Neuronal stem cell (in vitro differentiated cells): ENCODE measurements around the gene ZDHHC17.
A peak's percentile ranks its signal among the peaks of the same experiment; 100 is the strongest.

ENCODE experiments used
- DNase-seq: peaks from one replicate; pipeline ENCODE4 v3.0.0-alpha.2; 2013; ENCODE audit warnings: low spot score
- H2AFZ ChIP-seq: one replicate; pipeline ENCODE4 v1.6.1; 2013; ENCODE audit warnings: mild to moderate bottlenecking, low read length, inconsistent platforms
- H2AK5ac ChIP-seq: 2 replicates; pipeline ENCODE4 v1.6.1; 2013; ENCODE audit warnings: low read depth, mild to moderate bottlenecking, inconsistent platforms, low read length, moderate library complexity, mixed read lengths
- H2BK120ac ChIP-seq: 2 replicates; pipeline ENCODE4 v1.6.1; 2013; ENCODE audit warnings: low read depth, mild to moderate bottlenecking, inconsistent platforms, low read length, moderate library complexity, mixed read lengths
- H2BK12ac ChIP-seq: one replicate; pipeline ENCODE4 v1.6.1; 2013; ENCODE audit warnings: low read length, inconsistent platforms
- H2BK15ac ChIP-seq: 2 replicates; pipeline ENCODE4 v1.6.1; 2013; ENCODE audit warnings: mild to moderate bottlenecking, low read length, inconsistent platforms, mixed read lengths
- H2BK5ac ChIP-seq: one replicate; pipeline ENCODE4 v1.6.1; 2013; ENCODE audit warnings: inconsistent platforms, mild to moderate bottlenecking, low read length, moderate library complexity
- H3K14ac ChIP-seq: one replicate; pipeline ENCODE4 v1.6.1; 2013; ENCODE audit warnings: low read length, inconsistent platforms
- H3K18ac ChIP-seq: 2 replicates; pipeline ENCODE4 v1.6.1; 2013; ENCODE audit warnings: low read length, inconsistent platforms
- H3K23ac ChIP-seq: 2 replicates; pipeline ENCODE4 v1.6.1; 2013; ENCODE audit warnings: low read depth, mild to moderate bottlenecking, mixed read lengths, low read length, inconsistent platforms; ENCODE audit not compliant: poor library complexity
- H3K27ac ChIP-seq: replicated peaks from 3 replicates; pipeline ENCODE4 v1.5.1; 2013; ENCODE audit warnings: low read length, inconsistent platforms
- H3K27me3 ChIP-seq, 3 experiments: 2 replicates each; pipeline ENCODE4 v1.6.1; 2013; ENCODE audit warnings: low read length in 3 of 3, mild to moderate bottlenecking in 2 of 3, inconsistent platforms in 1 of 3, low read depth in 1 of 3, mixed read lengths in 1 of 3, moderate library complexity in 1 of 3; ENCODE audit not compliant: control insufficient read depth in 3 of 3, insufficient read depth in 3 of 3
- H3K36me3 ChIP-seq, 2 donors: replicated peaks in 1 of 2; 2 replicates each; pipeline ENCODE4 v1.6.1; 2013; ENCODE audit warnings: low read length in 2 of 2; ENCODE audit not compliant: control insufficient read depth in 2 of 2, insufficient read depth in 2 of 2
- H3K4ac ChIP-seq: 2 replicates; pipeline ENCODE4 v1.6.1; 2013; ENCODE audit warnings: inconsistent platforms, mild to moderate bottlenecking, low read length, moderate library complexity
- H3K4me1 ChIP-seq, 2 donors: 1 replicate in 1 of 2; 2 replicates in 1 of 2; pipeline ENCODE4 v1.6.1; 2013; ENCODE audit warnings: low read length in 2 of 2, low read depth in 1 of 2; ENCODE audit not compliant: control insufficient read depth in 2 of 2, insufficient read depth in 1 of 2
- H3K4me2 ChIP-seq: one replicate; pipeline ENCODE4 v1.6.1; 2013; ENCODE audit warnings: mild to moderate bottlenecking, low read length, inconsistent platforms; ENCODE audit not compliant: insufficient read depth, poor library complexity, severe bottlenecking
- H3K4me3 ChIP-seq, 2 donors: 2 replicates each; pipeline ENCODE4 v1.5.1; 2013; ENCODE audit warnings: low read length in 2 of 2, mild to moderate bottlenecking in 2 of 2, inconsistent platforms in 1 of 2, moderate library complexity in 1 of 2
- H3K79me1 ChIP-seq: one replicate; pipeline ENCODE4 v1.6.1; 2013; ENCODE audit warnings: low read depth, mild to moderate bottlenecking, inconsistent platforms, low read length, moderate library complexity
- H3K9ac ChIP-seq: one replicate; pipeline ENCODE4 v1.6.1; 2013; ENCODE audit warnings: mild to moderate bottlenecking, low read depth, low read length, inconsistent platforms; ENCODE audit not compliant: poor library complexity
- H3K9me3 ChIP-seq, 2 donors: replicated peaks in 1 of 2; 2 replicates each; pipeline versions ENCODE3 to v1.6.1; 2013; ENCODE audit warnings: low read length in 2 of 2, mild to moderate bottlenecking in 2 of 2, inconsistent platforms in 1 of 2, low read depth in 1 of 2, mixed read lengths in 1 of 2, moderate library complexity in 1 of 2; ENCODE audit not compliant: control insufficient read depth in 2 of 2, insufficient read depth in 1 of 2
- H4K8ac ChIP-seq: one replicate; pipeline ENCODE4 v1.6.1; 2013; ENCODE audit warnings: low read depth, mild to moderate bottlenecking, inconsistent platforms, low read length, moderate library complexity
- H4K91ac ChIP-seq: one replicate; pipeline ENCODE4 v1.6.1; 2013; ENCODE audit warnings: low read length, low read depth, mild to moderate bottlenecking, inconsistent platforms; ENCODE audit not compliant: poor library complexity
- WGBS, 2 donors: extraction: QIAGEN DNeasy Blood & Tissue Kit; methylation state at CpG; one replicate each; pipeline ENCODE4 v1.1.7; 2013; ENCODE audit warnings: missing lambda C conversion rate in 2 of 2, mixed read lengths in 1 of 2; ENCODE audit not compliant: insufficient read length in 2 of 2, insufficient replicate concordance in 1 of 2; ENCODE audit errors: extremely low coverage in 2 of 2; 5-methylcytosine and 5-hydroxymethylcytosine counted together

The ZDHHC17 gene

GRCh38 chr12:76782526-76782925 is 18.6 kb downstream of the ZDHHC17 start:
- Histone ChIP-seq H2AFZ (no peak overlapping the region), H4K8ac (no peak overlapping the region), H2BK15ac (no peak overlapping the region), H2BK12ac (no peak overlapping the region), H3K14ac (no peak overlapping the region), H3K18ac (no peak overlapping the region), H3K27me3 (no peaks in the 10 kb centered on the region), H3K23ac (no peak overlapping the region), H3K36me3 (peaks cover 0 to 6% of the 10 kb centered on the region in 2 donors), H2AK5ac (no peak overlapping the region), H3K4ac (no peak overlapping the region), H4K91ac (no peak overlapping the region), H3K9ac (no peak overlapping the region), H3K4me1 (peaks cover 0 to 8% of the 10 kb centered on the region in 2 donors), H3K4me2 (no peak overlapping the region), H2BK5ac (no peak overlapping the region), H3K4me3 (no peak overlapping the region), H3K9me3 (peaks cover 0 to 17% of the 10 kb centered on the region in 2 donors), H2BK120ac (no peak overlapping the region), H3K27ac (no peak overlapping the region), H3K79me1 (peaks cover 1% of the 10 kb centered on the region)
- no peak for DNase-seq
- WGBS, 2 donors = no CpG with 5 or more reads among the region's 2 CpGs

- WGBS, 2 donors = no CpG with 5 or more reads among the region's 4 CpGs
- Histone ChIP-seq H4K91ac (no peak overlapping the region), H4K8ac (no peak overlapping the region), H3K9ac (no peak overlapping the region), H2AK5ac (no peak overlapping the region), H3K4ac (no peak overlapping the region), H3K36me3 (peaks cover 0 to 6% of the 10 kb centered on the region in 2 donors), H3K4me1 (peaks cover 0 to 8% of the 10 kb centered on the region in 2 donors), H2BK15ac (no peak overlapping the region), H3K79me1 (peaks cover 1% of the 10 kb centered on the region), H2BK12ac (no peak overlapping the region), H3K4me3 (no peak overlapping the region), H3K27me3 (no peaks in the 10 kb centered on the region), H3K4me2 (no peak overlapping the region), H2AFZ (no peak overlapping the region), H3K27ac (peak overlapping the region; percentile 39), H3K14ac (no peak overlapping the region), H3K23ac (no peak overlapping the region), H2BK120ac (no peak overlapping the region), H2BK5ac (no peak overlapping the region), H3K18ac (no peak overlapping the region), H3K9me3 (peaks cover 0 to 24% of the 10 kb centered on the region in 2 donors)
- no peak for DNase-seq
Observed at GRCh38 chr12:76784600-76785051, 20.7 kb downstream of the ZDHHC17 start.

GRCh38 chr12:76785407-76785806 is 21.5 kb downstream of the ZDHHC17 start:
- no peak overlapping the region for H3K27ac ChIP-seq
- no peak overlapping the region for H3K14ac ChIP-seq
- H3K36me3 ChIP-seq = peaks cover 0 to 6% of the 10 kb centered on the region in 2 donors
- H2BK15ac ChIP-seq = no peak overlapping the region
- H3K23ac ChIP-seq = no peak overlapping the region
- peaks cover 1% of the 10 kb centered on the region for H3K79me1 ChIP-seq
- no peaks in the 10 kb centered on the region for H3K27me3 ChIP-seq
- H4K91ac ChIP-seq = no peak overlapping the region
- no peak overlapping the region for H2BK120ac ChIP-seq
- no peak overlapping the region for H3K9ac ChIP-seq
- H2BK12ac ChIP-seq = no peak overlapping the region
- no peak overlapping the region for H4K8ac ChIP-seq
- no peak overlapping the region for H3K4me2 ChIP-seq
- H3K4me1 ChIP-seq = peaks cover 0 to 8% of the 10 kb centered on the region in 2 donors
- no peak overlapping the region for H3K18ac ChIP-seq
- H3K4ac ChIP-seq = no peak overlapping the region
- no peak for DNase-seq
- H2AFZ ChIP-seq = no peak overlapping the region
- H2AK5ac ChIP-seq = no peak overlapping the region
- WGBS, 2 donors = no CpG with 5 or more reads among the region's 1 CpG
- H2BK5ac ChIP-seq = no peak overlapping the region
- peaks cover 0 to 24% of the 10 kb centered on the region in 2 donors for H3K9me3 ChIP-seq
- no peak overlapping the region for H3K4me3 ChIP-seq

GRCh38 chr12:76786986-76787385 is 23.1 kb downstream of the ZDHHC17 start:
- Histone ChIP-seq H3K9ac (no peak overlapping the region), H3K4me1 (peaks cover 0 to 6% of the 10 kb centered on the region in 2 donors), H3K4ac (no peak overlapping the region), H4K8ac (no peak overlapping the region), H3K4me2 (no peak overlapping the region), H3K23ac (no peak overlapping the region), H3K9me3 (peaks cover 0 to 24% of the 10 kb centered on the region in 2 donors), H3K4me3 (no peak overlapping the region), H4K91ac (no peak overlapping the region), H2AK5ac (no peak overlapping the region), H2AFZ (no peak overlapping the region), H3K27ac (no peak overlapping the region), H3K79me1 (peaks cover 1% of the 10 kb centered on the region), H2BK5ac (no peak overlapping the region), H3K14ac (no peak overlapping the region), H3K36me3 (no peaks in the 10 kb centered on the region), H2BK12ac (no peak overlapping the region), H3K27me3 (no peaks in the 10 kb centered on the region), H2BK120ac (no peak overlapping the region), H2BK15ac (no peak overlapping the region), H3K18ac (no peak overlapping the region)
- no peak for DNase-seq
- no CpG with 5 or more reads among the region's 3 CpGs for WGBS, 2 donors
